ENCODE data around the gene ANKRD63.
A peak's percentile ranks its signal among the peaks of the same experiment; 100 is the strongest.

ANKRD63 gene

GRCh38 chr15:40254452-40254851 is 28.4 kb downstream of the ANKRD63 start:
- TF ChIP-seq, protein P1, sequence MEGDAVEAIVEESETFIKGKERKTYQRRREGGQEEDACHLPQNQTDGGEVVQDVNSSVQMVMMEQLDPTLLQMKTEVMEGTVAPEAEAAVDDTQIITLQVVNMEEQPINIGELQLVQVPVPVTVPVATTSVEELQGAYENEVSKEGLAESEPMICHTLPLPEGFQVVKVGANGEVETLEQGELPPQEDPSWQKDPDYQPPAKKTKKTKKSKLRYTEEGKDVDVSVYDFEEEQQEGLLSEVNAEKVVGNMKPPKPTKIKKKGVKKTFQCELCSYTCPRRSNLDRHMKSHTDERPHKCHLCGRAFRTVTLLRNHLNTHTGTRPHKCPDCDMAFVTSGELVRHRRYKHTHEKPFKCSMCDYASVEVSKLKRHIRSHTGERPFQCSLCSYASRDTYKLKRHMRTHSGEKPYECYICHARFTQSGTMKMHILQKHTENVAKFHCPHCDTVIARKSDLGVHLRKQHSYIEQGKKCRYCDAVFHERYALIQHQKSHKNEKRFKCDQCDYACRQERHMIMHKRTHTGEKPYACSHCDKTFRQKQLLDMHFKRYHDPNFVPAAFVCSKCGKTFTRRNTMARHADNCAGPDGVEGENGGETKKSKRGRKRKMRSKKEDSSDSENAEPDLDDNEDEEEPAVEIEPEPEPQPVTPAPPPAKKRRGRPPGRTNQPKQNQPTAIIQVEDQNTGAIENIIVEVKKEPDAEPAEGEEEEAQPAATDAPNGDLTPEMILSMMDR (IDR thresholded peaks at IDR 0.05; ENCODE audit: low read length, missing control alignments) = no peak

DNA sequence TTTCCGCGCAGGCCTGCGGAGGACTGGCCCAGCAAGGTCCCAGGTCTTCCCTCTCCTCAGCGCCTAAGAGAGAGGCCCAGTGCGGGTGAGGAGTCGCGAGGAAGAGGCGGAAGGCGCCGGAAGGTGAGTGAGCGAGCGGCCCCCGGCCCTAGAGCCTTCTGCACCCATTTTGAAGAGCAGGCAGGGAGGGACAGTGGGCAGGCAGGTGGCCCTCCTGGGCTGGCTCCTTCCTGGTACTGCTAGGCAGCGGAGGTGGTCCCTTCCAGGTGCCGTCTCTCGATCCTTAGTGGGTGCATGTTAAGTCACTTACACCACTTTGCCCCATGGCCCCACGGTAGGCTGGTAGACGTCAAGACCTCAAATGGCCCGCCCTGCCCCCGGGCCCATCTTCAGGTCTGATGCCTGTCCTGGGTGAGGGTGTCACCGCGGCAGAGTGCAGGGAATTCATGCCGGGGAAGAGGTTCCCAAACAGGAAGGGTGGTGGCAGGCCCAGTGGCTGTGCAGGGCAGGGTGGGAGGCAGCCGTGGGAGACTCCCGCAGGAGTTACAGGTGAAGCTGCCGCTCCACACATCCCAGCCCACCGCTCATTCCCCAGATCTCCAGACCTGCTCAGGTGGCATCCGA is 29.6 kb downstream of the ANKRD63 start:
- peak overlapping the region; percentile 41 for H3K4me3 ChIP-seq (replicated peaks; ENCODE audit: low read depth, low read length)
- TF ChIP-seq, protein P1 (IDR thresholded peaks at IDR 0.05; ENCODE audit: low read length, missing control alignments) = no peak
- DNase-seq (ENCODE audit: low read depth) = no peak

More at GRCh38 chr15:40254452-40254851, 28.4 kb downstream of the ANKRD63 start:
- no peak for DNase-seq (ENCODE audit: low read depth)
- H3K4me3 ChIP-seq (replicated peaks; ENCODE audit: low read depth, low read length) = no peak overlapping the region

- peak overlapping the region; percentile 41 for H3K4me3 ChIP-seq (replicated peaks; ENCODE audit: low read depth, low read length)
- no peak for DNase-seq (ENCODE audit: low read depth)
- TF ChIP-seq, protein P1 (IDR thresholded peaks at IDR 0.05; ENCODE audit: low read length, missing control alignments) = no peak
These were observed 30.3 kb downstream of the ANKRD63 start for GRCh38 chr15:40252438-40253166.

GRCh38 chr15:40252141-40252437 is 30.8 kb downstream of the ANKRD63 start:
- no peak for DNase-seq (ENCODE audit: low read depth)
- H3K4me3 ChIP-seq (replicated peaks; ENCODE audit: low read depth, low read length) = peak overlapping the region; percentile 41
- TF ChIP-seq, protein P1 (IDR thresholded peaks at IDR 0.05; ENCODE audit: low read length, missing control alignments) = no peak

- TF ChIP-seq, protein P1 (IDR thresholded peaks at IDR 0.05; ENCODE audit: low read length, missing control alignments) = no peak
- no peak for DNase-seq (ENCODE audit: low read depth)
- no peak overlapping the region for H3K4me3 ChIP-seq (replicated peaks; ENCODE audit: low read depth, low read length)
These were observed 31.3 kb downstream of the ANKRD63 start for GRCh38 chr15:40251486-40252140.

DNA sequence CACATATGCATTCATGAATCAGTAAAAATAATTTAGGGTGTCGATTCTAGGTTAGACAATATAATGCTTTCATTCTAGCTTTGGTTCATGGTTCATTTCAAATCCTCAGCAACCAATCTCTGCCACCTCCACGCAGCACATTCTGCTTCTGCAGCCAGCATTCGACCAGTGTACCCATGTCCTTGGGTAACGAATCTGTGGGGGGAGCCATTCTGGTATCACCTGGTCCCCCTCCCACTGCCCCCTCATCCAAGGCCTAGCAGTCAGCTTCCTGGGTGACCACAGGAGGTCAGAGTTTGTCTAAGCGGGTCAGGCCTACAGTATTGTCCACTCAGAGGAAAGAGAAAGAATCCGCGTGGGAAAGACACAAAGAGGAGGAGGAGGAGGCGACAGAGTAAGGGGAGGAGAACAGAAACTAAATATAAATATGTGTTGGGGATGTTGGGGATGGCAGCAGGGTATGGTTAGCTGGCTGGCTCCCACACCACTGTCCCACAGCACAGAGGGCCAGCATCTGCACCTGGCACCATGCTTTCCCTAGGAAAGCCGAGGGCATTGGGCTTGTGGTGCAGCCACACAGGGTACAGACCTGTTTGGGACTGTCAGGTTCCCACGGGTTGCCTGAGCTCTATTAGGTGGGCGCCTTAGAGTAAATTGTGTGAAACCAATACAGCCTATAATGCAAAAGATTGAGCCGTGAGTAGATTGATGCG is 31.9 kb downstream of the ANKRD63 start:
- H3K4me3 ChIP-seq (replicated peaks; ENCODE audit: low read depth, low read length) = no peak overlapping the region
- no peak for DNase-seq (ENCODE audit: low read depth)
- TF ChIP-seq, protein P1 (IDR thresholded peaks at IDR 0.05; ENCODE audit: low read length, missing control alignments) = no peak

Measured in fibroblast of pulmonary artery (primary cell).